ENCODE data around the gene TRMO.

The TRMO gene

DNA sequence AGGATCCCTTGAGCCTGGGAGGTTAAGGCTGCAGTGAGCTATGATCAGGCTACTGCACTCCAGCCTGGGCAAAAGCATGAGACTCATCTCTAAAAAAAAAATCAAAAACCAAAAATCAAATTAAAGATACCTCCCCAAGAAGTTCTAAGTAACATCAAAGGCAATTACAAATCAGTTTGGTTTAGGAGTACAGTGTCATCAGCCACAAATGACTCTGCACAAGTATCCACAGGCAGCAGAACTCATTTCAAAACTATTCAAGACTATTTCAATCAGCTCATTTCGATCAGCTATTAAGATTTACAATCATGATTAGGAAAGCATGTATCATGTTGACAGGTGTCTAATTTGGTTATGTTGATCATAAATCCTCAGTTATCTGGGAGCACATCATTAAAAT lies 19.1 kb downstream of the TRMO start:
- peak; percentile 69 for DNase-seq

DNA sequence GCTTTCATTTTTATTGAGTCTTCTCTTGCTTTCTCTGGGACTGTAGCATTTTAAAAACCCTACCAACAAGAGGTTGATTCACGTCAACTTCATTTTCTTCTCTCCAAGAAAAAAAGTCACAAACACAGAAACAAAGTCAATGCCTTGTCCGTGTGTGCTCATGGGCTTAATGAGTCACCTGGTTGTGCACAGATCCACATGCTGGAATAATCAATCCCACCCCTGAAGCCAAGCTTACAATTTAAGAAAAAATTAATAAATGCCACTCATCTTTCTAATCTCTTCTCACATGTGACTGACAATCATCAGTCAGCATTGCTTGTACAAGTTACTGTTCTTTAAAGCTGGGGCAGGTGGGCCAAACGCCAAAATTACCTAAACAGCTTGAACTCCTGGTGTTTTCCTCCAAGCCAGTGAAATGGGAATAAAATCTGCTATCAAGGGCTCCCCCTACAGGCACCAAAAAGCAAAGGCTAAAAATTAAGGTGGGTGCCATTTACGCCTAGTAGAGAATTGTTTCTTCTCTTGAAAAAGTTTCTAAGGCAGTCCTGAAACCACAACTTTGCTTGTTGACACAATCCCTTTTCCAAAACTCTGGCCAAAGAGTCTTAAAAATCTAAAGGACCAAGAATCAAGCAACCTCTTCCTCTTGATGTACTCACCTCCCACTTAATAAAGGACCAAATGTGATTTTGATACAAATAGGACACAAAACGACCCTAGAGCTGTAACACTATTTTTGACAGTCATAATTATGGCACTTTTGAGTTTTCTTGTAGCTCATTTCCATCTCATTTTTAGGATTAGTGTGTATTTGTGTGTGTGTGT lies 21.3 kb downstream of the TRMO start:
- peak; percentile 47 for DNase-seq

DNA sequence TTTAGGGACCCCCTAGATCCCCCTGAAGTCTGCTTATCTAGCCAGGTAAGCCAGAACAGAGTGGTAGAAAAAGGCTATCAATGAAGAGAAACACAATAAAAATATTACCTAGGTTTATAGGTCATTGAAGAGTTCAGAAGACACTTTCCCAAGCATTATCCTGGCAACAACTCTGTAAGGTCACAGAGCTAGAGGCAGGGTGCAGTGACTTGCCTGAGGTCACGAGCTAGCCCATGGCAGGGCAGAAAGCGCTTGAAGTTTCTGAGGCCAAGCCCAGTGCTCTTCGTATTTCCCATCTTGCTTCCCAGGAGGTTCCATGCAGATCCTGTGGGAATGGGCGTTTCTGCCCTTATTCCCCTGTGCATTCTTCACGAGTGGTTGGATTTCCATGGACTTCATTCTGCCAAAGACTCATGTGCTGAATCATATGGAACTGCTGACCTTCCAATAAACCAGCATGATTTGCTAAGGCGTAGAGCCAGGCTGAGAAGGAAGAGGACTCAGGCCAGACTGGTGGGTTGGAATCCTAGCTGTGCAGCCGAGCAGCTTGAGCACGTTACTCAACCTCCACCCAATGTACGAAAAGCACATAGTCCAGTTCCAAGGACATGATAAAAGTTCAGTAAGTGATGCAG lies 22.1 kb downstream of the TRMO start:
- no peak for DNase-seq

DNA sequence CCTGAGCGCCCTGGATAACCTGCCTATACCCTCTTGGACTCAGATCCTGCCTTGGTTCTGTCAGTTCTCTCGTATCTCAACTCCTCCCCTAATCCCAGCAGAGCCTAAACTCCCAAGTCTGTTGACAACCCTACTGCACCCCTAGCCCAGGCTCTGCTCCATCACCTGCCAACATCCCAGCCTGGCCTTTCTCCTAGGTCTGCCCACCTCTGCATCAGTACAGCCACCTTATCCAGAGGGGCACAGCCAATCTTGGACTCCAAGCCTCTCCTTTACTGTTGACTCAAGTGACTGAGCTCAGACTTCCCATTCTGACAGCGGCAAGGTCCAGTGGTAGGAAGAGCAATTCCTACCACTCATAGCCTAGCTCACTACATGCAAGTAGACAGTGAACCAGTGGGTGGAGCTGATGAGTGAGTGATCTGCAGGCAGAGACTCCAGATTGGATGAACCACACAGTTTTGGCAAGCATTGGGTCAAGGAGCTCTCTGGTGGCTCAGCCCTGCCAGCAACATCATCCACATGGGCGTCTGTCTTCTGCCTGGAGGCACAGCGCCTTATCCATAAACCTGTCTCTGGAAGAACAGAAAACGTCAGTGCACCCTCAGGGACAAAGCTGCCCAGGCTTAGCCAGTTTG lies 26.5 kb downstream of the TRMO start:
- peak; percentile 26 for DNase-seq

DNA sequence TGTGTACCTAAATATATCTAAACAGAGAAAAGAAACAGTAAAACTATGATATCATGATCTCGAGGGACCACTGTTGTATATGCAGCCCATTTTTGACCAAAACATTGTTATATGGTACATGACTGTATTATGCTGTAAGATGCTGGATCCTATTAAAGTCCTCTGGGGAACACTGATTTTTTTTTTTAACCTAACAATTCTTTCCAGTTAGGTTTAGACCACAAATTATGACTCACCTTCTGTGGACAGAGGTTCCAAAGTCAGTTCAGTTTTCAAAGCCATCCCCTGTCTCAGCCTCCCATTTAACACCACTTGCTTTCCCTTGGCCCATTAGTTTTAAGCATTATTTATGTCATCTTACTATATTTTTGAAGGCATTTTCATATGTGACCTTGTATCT lies 27.1 kb downstream of the TRMO start:
- DNase-seq = no peak

DNA sequence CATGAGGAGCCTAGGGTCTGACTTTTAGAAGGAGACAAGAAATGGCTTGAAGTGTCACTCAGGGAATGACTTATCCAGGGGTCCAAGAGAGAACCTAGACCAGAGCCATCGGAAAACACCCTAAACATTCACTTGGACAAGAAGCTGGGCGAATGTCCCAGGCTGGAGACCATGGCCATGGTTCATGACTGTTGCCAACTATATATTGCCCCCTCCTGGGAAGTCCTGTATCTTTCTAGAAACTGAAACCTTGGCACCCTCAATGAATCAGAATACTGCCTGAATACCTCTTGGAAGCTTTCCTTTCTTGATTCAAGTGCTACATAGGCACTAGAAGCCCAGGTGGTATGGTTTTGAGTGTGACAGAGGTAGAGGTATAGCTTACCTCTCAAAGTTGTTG lies 29.9 kb downstream of the TRMO start:
- no peak for DNase-seq

DNA sequence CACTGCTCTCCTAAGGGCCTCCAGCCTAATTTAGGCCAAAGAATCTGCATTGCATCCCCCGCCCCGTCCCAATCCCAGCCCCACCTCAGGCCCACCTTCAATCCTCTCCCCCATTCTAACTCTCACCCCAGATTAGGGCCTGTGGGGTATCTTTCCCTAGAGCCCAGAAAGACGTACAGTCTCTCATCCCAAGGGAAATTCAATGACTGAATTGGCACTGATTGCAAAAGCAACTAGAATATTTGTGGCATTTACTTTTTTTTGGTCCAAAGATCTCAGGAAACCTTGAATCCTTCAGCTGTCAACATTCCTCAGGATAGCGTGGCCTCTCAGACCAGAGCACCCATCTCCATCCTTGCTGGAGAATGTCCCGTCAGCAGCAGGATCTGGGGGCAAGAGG lies 30.6 kb downstream of the TRMO start:
- no peak for DNase-seq

DNA sequence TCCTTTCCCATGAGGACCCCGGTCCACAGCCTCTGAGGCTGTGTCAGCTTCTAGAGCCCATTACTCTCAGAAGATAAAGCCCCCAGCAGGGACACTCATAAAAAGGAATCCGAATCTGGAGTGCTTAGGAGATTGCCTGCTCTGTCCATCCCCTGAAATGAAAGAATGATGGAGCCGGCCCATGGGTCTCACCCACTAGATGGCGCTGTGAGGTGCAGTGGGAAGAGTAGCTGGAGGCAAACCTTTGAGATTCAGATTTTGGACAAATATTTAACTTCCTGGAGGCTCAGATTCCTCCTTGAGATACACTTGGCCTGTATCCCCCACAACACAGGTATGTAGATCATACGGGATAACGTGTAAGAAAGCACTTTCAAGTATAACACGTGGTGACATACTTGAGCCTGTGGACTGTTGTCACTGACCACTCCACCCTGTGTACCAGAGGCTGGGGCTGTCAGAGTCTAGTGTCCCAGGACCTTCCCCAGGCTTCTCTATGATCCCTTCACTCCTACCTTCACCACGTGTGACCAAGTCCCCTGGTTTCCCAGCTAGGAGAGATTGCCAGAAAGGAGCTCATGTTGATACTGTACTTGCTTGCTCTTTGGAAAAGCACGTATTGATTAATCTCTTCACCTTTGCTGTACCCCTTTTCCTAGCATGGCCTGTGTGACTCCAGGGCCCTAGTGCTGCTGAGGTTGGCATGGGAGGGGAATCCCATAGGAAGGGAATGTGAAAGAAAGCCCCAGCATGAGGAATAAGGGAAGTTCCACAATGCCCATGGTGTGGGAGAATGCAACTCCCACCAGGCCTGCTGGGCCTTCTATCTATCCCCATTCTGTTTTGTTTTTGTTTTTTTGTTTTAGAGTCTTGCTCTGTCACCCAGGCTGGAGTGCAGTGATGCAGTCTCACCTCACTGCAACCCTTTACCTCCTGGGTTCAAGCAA lies 32.1 kb downstream of the TRMO start:
- DNase-seq = peak; percentile 62

DNA sequence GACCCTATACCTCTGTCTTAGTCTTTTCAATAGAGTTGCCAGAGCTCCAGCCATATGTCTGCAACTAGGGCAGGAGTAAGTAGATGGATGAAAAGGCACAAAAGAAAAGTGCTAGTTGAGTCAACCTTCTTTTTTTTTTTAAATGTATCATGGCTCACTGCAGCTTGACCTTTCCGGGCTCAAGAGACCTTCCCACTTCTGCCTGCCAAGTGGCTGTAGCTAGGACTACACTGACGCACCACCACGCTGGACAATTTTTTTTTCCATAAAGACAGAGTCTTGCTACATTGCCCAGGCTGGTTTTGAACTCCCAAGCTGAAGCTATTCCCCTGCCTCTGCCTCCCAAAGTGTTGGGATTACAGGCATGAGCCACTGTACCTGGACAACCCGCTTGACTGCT lies 42.0 kb downstream of the TRMO start:
- no peak for DNase-seq

DNA sequence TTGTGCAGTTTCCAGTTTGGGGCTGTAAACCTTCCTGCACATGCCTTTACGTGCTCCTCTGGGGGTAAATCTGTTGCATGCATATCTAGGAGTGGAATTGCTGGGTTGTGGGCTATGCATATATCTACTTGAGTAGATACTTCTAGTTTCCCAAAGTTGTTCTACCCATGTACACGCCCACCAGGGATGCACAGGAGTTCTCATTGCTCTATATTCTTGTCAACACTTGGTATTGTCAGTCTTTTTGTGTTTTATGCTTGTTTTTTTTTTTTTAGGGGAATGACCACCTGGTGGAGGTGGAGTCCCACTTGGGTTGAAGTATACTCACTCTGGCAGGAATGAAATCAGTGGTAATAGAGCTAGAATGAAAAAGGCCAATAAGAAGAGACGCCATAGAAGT lies 46.2 kb downstream of the TRMO start:
- no peak for DNase-seq

DNA sequence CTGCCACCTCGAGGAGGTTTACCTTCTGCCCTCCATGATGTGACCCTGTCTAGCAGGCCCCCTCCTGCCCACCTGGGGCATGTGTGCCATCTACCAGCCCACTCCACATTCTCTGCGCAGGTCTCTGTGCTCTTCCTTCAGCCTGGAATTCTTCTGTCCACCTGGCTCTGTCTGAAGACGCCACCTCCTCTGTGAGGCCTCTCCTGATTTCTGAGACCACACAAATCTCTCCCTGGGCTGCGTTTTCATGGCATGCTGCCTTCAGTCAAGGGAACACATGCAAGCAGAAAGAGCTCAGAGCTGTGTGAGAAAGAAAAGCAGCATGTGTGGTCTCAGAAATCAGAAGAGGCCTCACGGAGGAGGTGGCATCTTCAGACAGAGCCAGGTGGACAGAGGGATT lies 47.2 kb downstream of the TRMO start:
- DNase-seq = no peak

DNA sequence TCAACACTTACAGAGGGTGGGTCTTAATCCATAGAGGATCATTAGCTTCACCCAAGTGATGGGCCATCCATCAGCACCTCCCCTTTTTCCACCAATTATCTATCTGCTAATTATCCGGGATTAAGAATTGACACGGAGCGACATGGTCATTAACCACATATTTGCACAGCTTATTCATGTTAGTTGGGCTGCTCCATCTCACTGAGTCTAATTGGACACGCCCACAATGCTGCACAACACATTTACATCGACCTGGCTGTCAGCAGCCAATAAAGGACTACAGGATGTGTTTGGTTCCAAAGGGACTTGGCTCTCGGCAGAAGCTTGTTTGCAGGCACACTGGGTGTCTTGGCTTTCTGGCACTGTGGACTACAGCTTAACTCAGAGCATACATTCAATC lies 47.7 kb downstream of the TRMO start:
- no peak for DNase-seq

DNA sequence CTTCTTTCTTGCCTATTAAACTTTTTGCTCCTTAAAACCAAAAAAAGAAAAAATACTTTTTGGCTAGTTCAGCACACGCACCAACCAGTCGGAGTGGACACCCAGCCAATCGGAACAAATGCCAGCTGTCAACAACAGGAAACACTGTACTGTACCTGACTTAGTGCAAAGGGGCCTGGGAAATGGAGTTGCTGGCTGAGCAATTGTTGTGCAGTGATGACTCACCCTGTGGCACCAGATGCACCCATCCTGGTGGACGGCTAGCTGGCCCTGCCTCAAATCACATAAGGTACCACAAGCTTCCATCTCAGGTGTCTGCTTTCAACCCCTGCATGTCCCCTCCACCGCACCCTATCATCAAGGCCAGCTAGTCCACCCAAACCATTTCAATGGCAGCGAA lies 48.4 kb downstream of the TRMO start:
- DNase-seq = no peak

DNA sequence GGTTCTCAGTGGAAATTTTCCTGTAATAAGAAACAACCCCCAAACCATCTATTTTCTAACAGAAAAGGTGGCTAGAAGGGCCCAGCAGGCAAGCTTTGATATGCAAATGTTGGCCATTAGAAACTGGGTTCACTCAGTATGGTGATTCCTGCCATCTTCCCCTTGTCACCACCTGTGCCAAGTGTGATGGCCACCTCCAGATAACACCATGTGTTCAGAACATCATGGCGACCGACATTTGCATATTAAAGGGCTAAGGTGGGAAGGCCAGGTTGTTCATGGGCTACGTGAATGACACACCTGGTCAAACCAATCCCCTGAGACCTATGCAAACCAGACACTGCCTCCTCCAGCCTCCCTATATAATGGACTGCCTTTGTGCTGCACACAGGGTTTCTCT lies 48.9 kb downstream of the TRMO start:
- DNase-seq = no peak

DNA sequence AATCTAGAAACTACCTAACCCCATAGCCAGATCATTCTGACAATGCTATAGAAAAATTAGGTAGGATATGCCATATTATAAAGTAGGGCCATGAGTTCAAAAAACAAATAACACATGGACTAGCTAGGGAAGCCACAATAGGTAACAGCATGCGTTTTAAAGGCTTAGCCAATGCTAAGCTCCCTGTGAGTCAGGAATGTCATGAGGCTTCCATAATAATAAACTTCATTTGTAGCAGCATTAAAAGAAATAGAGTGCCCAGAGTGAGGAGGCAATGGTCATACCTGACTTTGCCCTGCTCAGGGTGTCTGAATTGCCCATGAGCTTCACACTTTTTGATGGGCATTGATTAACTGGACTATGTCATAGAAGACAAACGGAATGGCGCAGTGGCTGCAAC lies 53.4 kb downstream of the TRMO start:
- no peak for DNase-seq

DNA sequence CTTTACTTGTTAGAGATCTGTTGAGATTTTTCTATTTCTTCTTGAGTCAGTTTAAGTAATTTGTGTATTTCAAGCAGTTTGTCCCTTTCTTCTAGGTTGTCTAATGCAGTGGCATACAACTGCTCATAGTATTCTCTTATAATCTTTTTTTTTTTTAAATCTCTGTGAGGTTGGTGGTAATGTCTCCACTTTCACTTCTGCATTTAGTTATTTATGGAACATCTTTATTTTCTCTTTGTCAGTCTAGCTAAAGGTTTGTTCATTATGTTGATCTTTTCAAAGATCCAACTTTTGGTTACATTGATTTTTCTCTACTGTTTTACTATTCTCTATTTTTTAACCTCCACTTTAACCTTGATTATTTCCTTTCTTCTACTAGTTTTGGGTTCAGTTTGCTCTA lies 55.5 kb downstream of the TRMO start:
- DNase-seq = no peak

DNA sequence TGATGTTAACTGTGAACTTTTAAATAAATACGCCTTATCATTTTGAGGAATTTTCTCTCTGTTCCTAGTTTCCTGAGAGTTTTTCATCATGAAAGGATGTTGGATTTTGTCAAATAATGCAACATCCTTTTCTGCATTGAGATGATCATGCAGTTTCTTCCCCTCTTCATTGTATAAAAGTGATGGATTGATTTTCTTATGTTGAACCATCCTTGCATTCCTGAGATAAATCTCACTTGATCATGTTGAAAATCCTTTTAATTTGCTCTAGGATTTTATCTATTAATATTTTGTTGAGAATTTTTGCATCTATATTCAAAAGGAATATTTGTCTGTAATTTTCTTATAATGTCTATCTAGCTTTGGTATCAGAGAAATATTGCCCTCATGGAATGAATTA lies 56.0 kb downstream of the TRMO start:
- DNase-seq = no peak

DNA sequence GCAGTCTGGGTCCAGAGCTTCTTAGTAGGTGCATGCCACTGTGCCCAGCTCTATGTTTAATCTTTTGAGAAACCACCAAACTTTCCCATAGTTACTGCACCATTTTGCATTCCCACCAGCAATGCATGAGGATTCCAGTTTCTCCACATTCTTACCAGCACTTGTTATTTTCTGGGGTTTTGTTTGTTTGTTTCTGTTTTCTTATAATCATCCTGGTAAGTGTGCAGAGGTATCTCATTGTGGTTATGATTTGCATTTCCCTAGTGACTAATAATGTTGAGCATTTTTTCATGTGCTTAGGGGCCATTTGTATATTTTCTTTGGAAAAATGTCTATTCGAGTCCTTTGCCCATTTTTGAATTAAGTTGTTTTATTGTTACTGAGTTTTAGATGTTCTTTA lies 57.9 kb downstream of the TRMO start:
- DNase-seq = no peak

DNA sequence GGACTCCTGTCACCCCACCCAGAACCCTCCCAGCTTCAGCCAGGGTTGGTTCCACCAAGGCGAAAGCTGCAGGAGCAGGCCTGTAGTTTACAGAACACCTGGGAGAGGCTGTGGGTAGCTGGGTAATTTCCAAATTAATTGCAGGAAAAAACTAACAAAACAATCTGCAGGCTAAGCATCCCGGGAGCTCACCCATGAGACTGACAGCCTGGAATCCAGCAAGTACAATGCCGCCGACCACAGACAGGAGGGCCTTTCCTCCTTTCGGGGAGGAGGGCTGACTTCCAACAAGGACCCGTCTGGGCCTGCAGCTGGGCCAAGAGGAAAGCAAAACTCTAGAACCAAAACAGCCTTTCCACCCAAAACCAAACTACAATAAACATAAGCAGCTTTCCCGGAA lies 59.0 kb downstream of the TRMO start:
- DNase-seq = no peak

DNA sequence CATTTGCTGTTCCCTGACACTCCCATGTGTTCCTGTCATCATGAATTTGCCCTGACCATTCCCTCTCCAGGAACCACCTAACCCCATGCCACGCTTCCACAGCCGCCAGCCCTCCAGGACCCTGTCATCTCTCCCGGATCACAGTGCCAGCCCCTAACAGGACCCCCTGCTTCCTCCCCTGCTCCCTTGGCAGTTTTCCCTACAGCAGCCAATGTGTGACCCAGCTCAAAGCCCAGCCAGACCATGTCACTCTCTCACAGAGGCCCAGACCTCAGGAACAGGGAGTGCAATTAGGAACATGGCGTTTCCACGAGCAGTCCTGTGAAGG lies 61.2 kb downstream of the TRMO start:
- DNase-seq = no peak

DNA sequence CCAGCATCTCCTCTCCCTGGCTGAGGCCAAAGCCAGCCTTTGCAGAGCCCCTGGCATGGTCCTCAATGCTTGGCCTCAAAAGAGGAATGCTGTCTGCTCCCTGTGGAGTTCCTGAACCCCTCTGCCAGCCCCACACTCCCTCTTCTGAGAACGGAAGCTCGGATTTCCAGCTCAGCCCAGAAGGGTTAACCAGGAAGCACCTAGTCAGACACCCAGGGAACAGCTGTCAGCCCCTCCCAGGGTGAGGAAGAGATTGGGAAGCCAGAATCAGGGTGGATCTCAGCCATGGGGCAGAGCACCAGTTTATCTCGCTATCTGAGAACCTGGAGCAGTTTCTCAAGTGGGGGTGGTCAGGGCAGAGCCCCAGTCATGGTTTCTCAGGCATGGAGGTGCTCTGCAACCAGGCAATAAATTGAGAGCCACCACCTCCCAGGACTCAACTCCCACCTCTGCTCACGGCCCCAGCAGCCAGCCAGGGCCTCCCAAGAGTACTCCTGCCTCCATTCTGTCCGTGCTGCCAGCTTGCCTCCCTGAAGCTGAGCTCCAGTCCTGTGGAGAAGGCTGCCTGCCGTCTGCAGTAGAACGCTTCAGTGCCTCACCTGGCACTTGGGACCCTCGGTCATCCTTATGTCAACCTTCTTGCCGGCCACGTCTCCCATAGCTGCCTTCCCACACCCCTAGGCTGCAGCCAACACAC lies 61.7 kb downstream of the TRMO start:
- DNase-seq = no peak

DNA sequence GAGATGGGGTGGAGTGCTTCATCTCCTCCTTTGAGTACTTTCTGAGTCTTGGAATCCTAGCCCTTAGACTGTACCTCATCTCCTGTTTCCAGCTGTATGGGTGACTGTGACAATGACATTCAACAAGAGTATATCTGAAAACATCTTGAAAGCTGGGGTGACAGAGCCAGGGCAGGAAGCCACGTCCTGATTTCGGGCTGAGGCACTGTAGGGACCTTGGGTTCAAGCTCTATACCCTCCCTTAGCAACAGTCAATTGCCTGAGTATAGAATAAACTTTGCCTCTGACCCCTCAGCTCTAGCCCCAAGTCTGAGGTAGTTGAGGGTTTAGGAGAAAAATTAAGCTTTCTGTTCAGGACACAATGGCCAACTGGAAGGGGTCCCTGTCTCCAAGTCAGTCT lies 63.0 kb downstream of the TRMO start:
- no peak for DNase-seq

DNA sequence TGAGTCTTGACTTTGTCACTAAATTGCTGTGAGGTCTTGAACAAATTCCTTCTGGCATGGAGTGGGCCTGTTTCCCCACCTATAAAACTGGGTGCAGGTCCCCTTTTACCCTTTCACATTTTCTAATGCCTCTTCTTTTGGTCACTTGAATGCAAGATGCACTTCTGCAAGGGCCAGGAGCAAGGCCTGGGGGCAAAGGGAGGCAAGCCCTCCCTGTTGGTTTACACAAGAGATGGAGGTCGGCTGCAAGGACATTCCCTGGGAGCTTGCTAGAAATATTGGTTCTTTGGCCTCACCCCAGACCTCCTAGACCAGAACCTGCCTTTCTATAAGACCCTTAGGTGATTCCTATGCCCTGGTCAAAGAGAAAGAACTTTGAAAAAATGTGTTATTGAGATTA lies 63.5 kb downstream of the TRMO start:
- DNase-seq = no peak
